H9 (cell line): ENCODE measurements around the gene KRTAP19-3. TPM values are rescaled to one million over a fixed set of nuclear protein-coding genes. Genes with fewer than 3 reads are reported as not detected.

ENCODE experiments used
- DNase-seq: peaks from one replicate; pipeline ENCODE4 v3.0.0-alpha.2; 2017
- H2AFZ ChIP-seq: one replicate; pipeline ENCODE4 v1.6.1; 2013; ENCODE audit warnings: mild to moderate bottlenecking, low read length, control low read depth, moderate library complexity
- H2AK5ac ChIP-seq: 2 replicates; pipeline ENCODE4 v1.6.1; 2013; ENCODE audit warnings: low read length, control low read depth, mixed read lengths; ENCODE audit not compliant: insufficient read length
- H2BK120ac ChIP-seq: one replicate; pipeline ENCODE4 v1.6.1; 2013; ENCODE audit warnings: low read depth, mild to moderate bottlenecking, low read length, control low read depth, inconsistent platforms; ENCODE audit not compliant: poor library complexity, severe bottlenecking
- H2BK12ac ChIP-seq: 2 replicates; pipeline ENCODE4 v1.6.1; 2013; ENCODE audit warnings: low read length, control low read depth, mixed read lengths, low read depth; ENCODE audit not compliant: insufficient read length
- H2BK15ac ChIP-seq: 2 replicates; pipeline ENCODE4 v1.6.1; 2013; ENCODE audit warnings: low read depth, low read length, control low read depth
- H2BK20ac ChIP-seq: one replicate; pipeline ENCODE4 v1.6.1; 2013; ENCODE audit warnings: low read depth, mild to moderate bottlenecking, low read length, control low read depth, inconsistent platforms; ENCODE audit not compliant: poor library complexity, severe bottlenecking
- H2BK5ac ChIP-seq: 2 replicates; pipeline ENCODE4 v1.6.1; 2013; ENCODE audit warnings: low read length, control low read depth, mixed read lengths; ENCODE audit not compliant: insufficient read length
- H3K14ac ChIP-seq: 2 replicates; pipeline ENCODE4 v1.6.1; 2013; ENCODE audit warnings: low read length, control low read depth; ENCODE audit not compliant: insufficient read depth
- H3K18ac ChIP-seq: 2 replicates; pipeline ENCODE4 v1.6.1; 2013; ENCODE audit warnings: low read depth, mild to moderate bottlenecking, mixed read lengths, low read length, control low read depth; ENCODE audit not compliant: insufficient read length
- H3K23ac ChIP-seq: 2 replicates; pipeline ENCODE4 v1.6.1; 2013; ENCODE audit warnings: low read length, control low read depth, mixed read lengths, low read depth; ENCODE audit not compliant: insufficient read length
- H3K23me2 ChIP-seq: 2 replicates; pipeline ENCODE4 v1.6.1; 2013; ENCODE audit warnings: low read depth, mild to moderate bottlenecking, mixed read lengths, low read length, control low read depth; ENCODE audit not compliant: insufficient read length, poor library complexity, severe bottlenecking
- H3K27ac ChIP-seq: 2 replicates; pipeline ENCODE4 v1.5.1; 2013; ENCODE audit warnings: low read length, control low read depth, mixed read lengths, low read depth; ENCODE audit not compliant: insufficient read length
- H3K27me3 ChIP-seq: 2 replicates; pipeline ENCODE4 v1.6.1; 2013; ENCODE audit warnings: low read length, control low read depth, inconsistent platforms; ENCODE audit not compliant: insufficient read depth
- H3K4ac ChIP-seq: 2 replicates; pipeline ENCODE4 v1.6.1; 2013; ENCODE audit warnings: low read depth, mild to moderate bottlenecking, control low read depth, inconsistent platforms, low read length, moderate library complexity
- H3K4me1 ChIP-seq: 2 replicates; pipeline ENCODE4 v1.6.1; 2013; ENCODE audit warnings: low read length, control low read depth, inconsistent platforms; ENCODE audit not compliant: insufficient read depth
- H3K4me2 ChIP-seq: 2 replicates; pipeline ENCODE4 v1.6.1; 2013; ENCODE audit warnings: low read length, control low read depth, mixed read lengths; ENCODE audit not compliant: insufficient read length, insufficient read depth
- H3K56ac ChIP-seq: 2 replicates; pipeline ENCODE4 v1.6.1; 2013; ENCODE audit warnings: low read depth, mild to moderate bottlenecking, mixed read lengths, low read length, control low read depth; ENCODE audit not compliant: insufficient read length
- H3K79me1 ChIP-seq: 2 replicates; pipeline ENCODE4 v1.6.1; 2013; ENCODE audit warnings: low read depth, mild to moderate bottlenecking, moderate library complexity, low read length, control low read depth, inconsistent platforms; ENCODE audit not compliant: insufficient read depth, poor library complexity, severe bottlenecking
- H3K79me2 ChIP-seq: 2 replicates; pipeline ENCODE4 v1.6.1; 2013; ENCODE audit warnings: low read length, control low read depth, inconsistent platforms; ENCODE audit not compliant: insufficient read depth
- H3K9ac ChIP-seq: 2 replicates; pipeline ENCODE4 v1.6.1; 2013; ENCODE audit warnings: low read length, control low read depth, mixed read lengths; ENCODE audit not compliant: insufficient read length; ENCODE audit errors: extremely low read depth
- H3K9me3 ChIP-seq: one replicate; pipeline ENCODE4 v1.6.1; 2013; ENCODE audit warnings: low read depth, low read length, inconsistent platforms; ENCODE audit not compliant: control insufficient read depth
- H3T11ph ChIP-seq: one replicate; pipeline ENCODE4 v1.6.1; 2013; ENCODE audit warnings: mild to moderate bottlenecking, low read length, control low read depth, inconsistent platforms
- H4K20me1 ChIP-seq: one replicate; pipeline ENCODE4 v1.6.1; 2013; ENCODE audit not compliant: control insufficient read depth, insufficient read length, insufficient read depth
- H4K5ac ChIP-seq: 2 replicates; pipeline ENCODE4 v1.6.1; 2013; ENCODE audit warnings: low read depth, mild to moderate bottlenecking, mixed read lengths, low read length, control low read depth; ENCODE audit not compliant: insufficient read length
- H4K8ac ChIP-seq: replicated peaks from 2 replicates; pipeline ENCODE4 v1.6.1; 2013; ENCODE audit warnings: low read length, control low read depth, mixed read lengths, low read depth; ENCODE audit not compliant: insufficient read length
- H4K91ac ChIP-seq: 2 replicates; pipeline ENCODE4 v1.6.1; 2013; ENCODE audit warnings: low read depth, mild to moderate bottlenecking, moderate library complexity, mixed read lengths, low read length, control low read depth; ENCODE audit not compliant: insufficient read length
- H3K27ac Mint-ChIP-seq, 3 experiments: 2 replicates in 2 of 3; 3 replicates in 1 of 3; pipeline ENCODE4 v1.8.0; 2020 to 2021; ENCODE audit warnings: mixed read lengths in 3 of 3, mild to moderate bottlenecking in 1 of 3, moderate library complexity in 1 of 3
- H3K27me3 Mint-ChIP-seq: 2 replicates; pipeline ENCODE4 v1.8.0; 2021; ENCODE audit warnings: low read depth, mild to moderate bottlenecking, moderate library complexity, mixed read lengths
- H3K36me3 Mint-ChIP-seq, 3 experiments: 2 replicates in 2 of 3; 3 replicates in 1 of 3; pipeline ENCODE4 v1.8.0; 2020 to 2021; ENCODE audit warnings: low read depth in 3 of 3, mixed read lengths in 3 of 3; ENCODE audit not compliant: insufficient read depth in 1 of 3
- H3K4me1 Mint-ChIP-seq, 2 experiments: 2 replicates each; pipeline ENCODE4 v1.8.0; 2020; ENCODE audit warnings: mixed read lengths in 2 of 2
- H3K4me3 Mint-ChIP-seq, 2 experiments: 2 replicates in 1 of 2; 3 replicates in 1 of 2; pipeline ENCODE4 v1.8.0; 2020 to 2021; ENCODE audit warnings: mild to moderate bottlenecking in 2 of 2, mixed read lengths in 2 of 2, moderate library complexity in 1 of 2
- H3K9me3 Mint-ChIP-seq, 2 experiments: 2 replicates in 1 of 2; 3 replicates in 1 of 2; pipeline ENCODE4 v1.8.0; 2020; ENCODE audit warnings: mild to moderate bottlenecking in 2 of 2, mixed read lengths in 2 of 2, moderate library complexity in 1 of 2
- WGBS: extraction: QIAGEN DNeasy Blood & Tissue Kit; methylation state at CpG from one replicate; pipeline ENCODE4 v1.1.7; 2013; ENCODE audit warnings: missing lambda C conversion rate, low lambda C conversion rate, mixed read lengths; ENCODE audit not compliant: insufficient read length; ENCODE audit errors: extremely low coverage; 5-methylcytosine and 5-hydroxymethylcytosine counted together
- total RNA-seq: library from RNA; stranded (reverse); gene quantifications from 2 replicates; pipeline ENCODE4 v1.2.1, GENCODE V29; 2021
- TF ChIP-seq, protein P1 (sequence below): fragments of 200-600 bp; sonication (generic); conservative IDR thresholded peaks from 3 replicates; pipeline ENCODE4 v1.8.0; 2021; ENCODE audit warnings: antibody characterized with exemption, mild to moderate bottlenecking

KRTAP19-3 gene
- total RNA-seq, 1 experiment from 2014 or later = not detected

GRCh38 chr21:30487336-30487735, 4.5 kb downstream of the KRTAP19-3 start, which contains the start of gene KRTAP19-2:
Gene KRTAP19-2 (minus strand): TSS chr21:30487436. CDS start chr21:30487348, 88 bp downstream.
- Mint-ChIP-seq H3K9me3 (peaks cover 36 to 42% of the 10 kb centered on the region in 2 experiments), H3K4me3 (no peak within 1 kb of the TSS), H3K27ac (no peak within 1 kb of the TSS), H3K36me3 (peaks cover 9 to 35% (median 23%) of the 10 kb centered on the region in 3 experiments; a peak in 6 of 7 replicates), H3K4me1 (no peaks in the 10 kb centered on the region), H3K27me3 (no peaks in the 10 kb centered on the region)
- Histone ChIP-seq H2BK15ac (no peak within 1 kb of the TSS), H3K4me2 (no peak within 1 kb of the TSS), H2AFZ (no peak within 1 kb of the TSS), H2BK120ac (no peak within 1 kb of the TSS), H3K23ac (no peak within 1 kb of the TSS), H3K4me1 (no peaks in the 10 kb centered on the region), H3K79me2 (no peaks in the 10 kb centered on the region), H4K91ac (no peak within 1 kb of the TSS), H3K9ac (no peak within 1 kb of the TSS), H3K9me3 (peaks cover 18% of the 10 kb centered on the region), H4K8ac (no peak within 1 kb of the TSS), H3K14ac (no peak within 1 kb of the TSS), H2BK20ac (no peak within 1 kb of the TSS), H2BK12ac (no peak within 1 kb of the TSS), H2BK5ac (no peak within 1 kb of the TSS), H2AK5ac (no peak within 1 kb of the TSS), H3K27ac (no peak within 1 kb of the TSS), H4K20me1 (no peaks in the 10 kb centered on the region), H3K79me1 (no peaks in the 10 kb centered on the region), H4K5ac (no peak within 1 kb of the TSS), H3K4ac (no peak within 1 kb of the TSS), H3K56ac (no peak within 1 kb of the TSS), H3T11ph (no peak within 1 kb of the TSS), H3K23me2 (no peaks in the 10 kb centered on the region), H3K27me3 (no peaks in the 10 kb centered on the region), H3K18ac (no peak within 1 kb of the TSS)
- no CpG with 5 or more reads among the region's 2 CpGs for WGBS
- no peak for DNase-seq
- TF ChIP-seq, protein P1, sequence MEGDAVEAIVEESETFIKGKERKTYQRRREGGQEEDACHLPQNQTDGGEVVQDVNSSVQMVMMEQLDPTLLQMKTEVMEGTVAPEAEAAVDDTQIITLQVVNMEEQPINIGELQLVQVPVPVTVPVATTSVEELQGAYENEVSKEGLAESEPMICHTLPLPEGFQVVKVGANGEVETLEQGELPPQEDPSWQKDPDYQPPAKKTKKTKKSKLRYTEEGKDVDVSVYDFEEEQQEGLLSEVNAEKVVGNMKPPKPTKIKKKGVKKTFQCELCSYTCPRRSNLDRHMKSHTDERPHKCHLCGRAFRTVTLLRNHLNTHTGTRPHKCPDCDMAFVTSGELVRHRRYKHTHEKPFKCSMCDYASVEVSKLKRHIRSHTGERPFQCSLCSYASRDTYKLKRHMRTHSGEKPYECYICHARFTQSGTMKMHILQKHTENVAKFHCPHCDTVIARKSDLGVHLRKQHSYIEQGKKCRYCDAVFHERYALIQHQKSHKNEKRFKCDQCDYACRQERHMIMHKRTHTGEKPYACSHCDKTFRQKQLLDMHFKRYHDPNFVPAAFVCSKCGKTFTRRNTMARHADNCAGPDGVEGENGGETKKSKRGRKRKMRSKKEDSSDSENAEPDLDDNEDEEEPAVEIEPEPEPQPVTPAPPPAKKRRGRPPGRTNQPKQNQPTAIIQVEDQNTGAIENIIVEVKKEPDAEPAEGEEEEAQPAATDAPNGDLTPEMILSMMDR = no peak
